Caco-2 (cell line): ENCODE results near the gene NFIX. TPM values are rescaled to one million over a fixed set of nuclear protein-coding genes. Genes with fewer than 3 reads are reported as not detected.

Experiments used
- BruUV-seq: library from RNA; stranded (reverse); fragments of 400-500 nt; replicated peaks from 2 replicates; lab custom pipeline; 2021; lab: Mats Ljungman, UMichigan
- CTCF ChIA-PET: fragments of 300-600 bp; sonication (Branson Sonifier 250); formaldehyde crosslinking; loops from one replicate; lab custom pipeline; 2022; ENCODE audit warnings: antibody characterized with exemption; lab: Charles Lee
- POLR2A ChIA-PET: fragments of 300-600 bp; sonication (Branson Sonifier 250); formaldehyde crosslinking; loops from one replicate; lab custom pipeline; 2022; ENCODE audit warnings: antibody characterized with exemption; lab: Charles Lee
- DNase-seq, 2 experiments: peaks; one replicate each; pipeline versions ENCODE4 v3.0.0 to v3.0.0-alpha.2; 2020 to 2022
- H3K27me3 ChIP-seq: replicated peaks from 2 replicates; pipeline ENCODE4 v1.6.0; 2011; ENCODE audit warnings: low read length; ENCODE audit not compliant: control insufficient read depth, insufficient read depth
- H3K36me3 ChIP-seq: 2 replicates; pipeline ENCODE4 v1.5.1; 2011; ENCODE audit warnings: low read length; ENCODE audit not compliant: control insufficient read depth, insufficient read depth
- H3K4me1 ChIP-seq: fragments of 250-450 bp; sonication (Bioruptor Pico); 2 replicates; pipeline ENCODE4 v1.5.1; 2020; ENCODE audit warnings: mild to moderate bottlenecking
- H3K4me3 ChIP-seq: 2 replicates; pipeline ENCODE4 v1.5.1; 2011; ENCODE audit warnings: low read depth, mild to moderate bottlenecking, control low read depth, low read length
- H3K9me3 ChIP-seq: fragments of 250-450 bp; sonication (Bioruptor Pico); 2 replicates; pipeline ENCODE4 v1.5.1; 2020; ENCODE audit warnings: mild to moderate bottlenecking, moderate library complexity
- H3K27ac Mint-ChIP-seq: one replicate; pipeline ENCODE4 v1.8.0; 2022; ENCODE audit warnings: mixed read lengths; ENCODE audit not compliant: unreplicated experiment
- H3K27me3 Mint-ChIP-seq: one replicate; pipeline ENCODE4 v1.8.0; 2022; ENCODE audit warnings: mixed read lengths; ENCODE audit not compliant: insufficient read depth, unreplicated experiment
- H3K36me3 Mint-ChIP-seq: one replicate; pipeline ENCODE4 v1.8.0; 2022; ENCODE audit warnings: mild to moderate bottlenecking, mixed read lengths; ENCODE audit not compliant: insufficient read depth, unreplicated experiment
- H3K4me1 Mint-ChIP-seq: one replicate; pipeline ENCODE4 v1.8.0; 2022; ENCODE audit warnings: low read depth, mixed read lengths; ENCODE audit not compliant: unreplicated experiment
- H3K4me3 Mint-ChIP-seq: one replicate; pipeline ENCODE4 v1.8.0; 2022; ENCODE audit warnings: mild to moderate bottlenecking, moderate library complexity, mixed read lengths; ENCODE audit not compliant: unreplicated experiment
- H3K9me3 Mint-ChIP-seq: one replicate; pipeline ENCODE4 v1.8.0; 2022; ENCODE audit warnings: mixed read lengths; ENCODE audit not compliant: unreplicated experiment
- intact Hi-C: fragments of 100-400 bp; cut with micrococcal nuclease; formaldehyde crosslinking; loops from one replicate; pipeline ENCODE4 v1.10.0; 2022; ENCODE audit not compliant: unreplicated experiment
- total RNA-seq: library from RNA; stranded (reverse); gene quantifications from 2 replicates; pipeline ENCODE4 v1.2.3, GENCODE V29; 2022
- TF ChIP-seq, protein P1 (sequence below), 2 experiments: fragments of 200-600 bp in 1 of 2; IDR thresholded peaks; 1 replicate in 1 of 2; 2 replicates in 1 of 2; pipeline versions ENCODE4 v1.5.1 to v1.8.0; 2011 to 2022; ENCODE audit warnings: antibody characterized with exemption in 1 of 2, control low read depth in 1 of 2, inconsistent platforms in 1 of 2, low read depth in 1 of 2, low read length in 1 of 2, mild to moderate bottlenecking in 1 of 2, moderate library complexity in 1 of 2; ENCODE audit not compliant: insufficient read depth in 1 of 2, severe bottlenecking in 1 of 2, unreplicated experiment in 1 of 2

NFIX gene
- total RNA-seq, 1 experiment from 2014 or later: 0.82 TPM

DNA sequence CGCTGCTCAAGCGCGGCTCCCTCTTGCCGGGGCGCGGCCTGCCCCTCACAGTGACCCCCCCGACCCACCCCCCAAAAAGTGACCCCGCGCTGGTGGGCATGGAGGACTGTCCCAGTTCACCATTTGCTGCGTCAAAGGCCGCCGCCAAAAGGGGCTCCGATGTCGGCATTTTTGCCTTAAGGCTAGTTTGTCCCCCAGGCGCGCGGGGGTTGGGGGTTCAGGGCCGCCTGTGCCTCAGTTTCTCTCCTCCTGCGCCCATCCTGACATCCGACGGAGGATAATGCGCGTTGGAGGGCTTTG lies 17.1 kb downstream of the NFIX start:
- Histone ChIP-seq H3K36me3 (no peaks in the 10 kb centered on the region), H3K4me1 (peaks cover 8% of the 10 kb centered on the region; the same call in 1 of the 2 replicates), H3K4me3 (no peak overlapping the region), H3K9me3 (no peaks in the 10 kb centered on the region), H3K27me3 (no peaks in the 10 kb centered on the region)
- TF ChIP-seq, protein P1, sequence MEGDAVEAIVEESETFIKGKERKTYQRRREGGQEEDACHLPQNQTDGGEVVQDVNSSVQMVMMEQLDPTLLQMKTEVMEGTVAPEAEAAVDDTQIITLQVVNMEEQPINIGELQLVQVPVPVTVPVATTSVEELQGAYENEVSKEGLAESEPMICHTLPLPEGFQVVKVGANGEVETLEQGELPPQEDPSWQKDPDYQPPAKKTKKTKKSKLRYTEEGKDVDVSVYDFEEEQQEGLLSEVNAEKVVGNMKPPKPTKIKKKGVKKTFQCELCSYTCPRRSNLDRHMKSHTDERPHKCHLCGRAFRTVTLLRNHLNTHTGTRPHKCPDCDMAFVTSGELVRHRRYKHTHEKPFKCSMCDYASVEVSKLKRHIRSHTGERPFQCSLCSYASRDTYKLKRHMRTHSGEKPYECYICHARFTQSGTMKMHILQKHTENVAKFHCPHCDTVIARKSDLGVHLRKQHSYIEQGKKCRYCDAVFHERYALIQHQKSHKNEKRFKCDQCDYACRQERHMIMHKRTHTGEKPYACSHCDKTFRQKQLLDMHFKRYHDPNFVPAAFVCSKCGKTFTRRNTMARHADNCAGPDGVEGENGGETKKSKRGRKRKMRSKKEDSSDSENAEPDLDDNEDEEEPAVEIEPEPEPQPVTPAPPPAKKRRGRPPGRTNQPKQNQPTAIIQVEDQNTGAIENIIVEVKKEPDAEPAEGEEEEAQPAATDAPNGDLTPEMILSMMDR (IDR thresholded peaks at IDR 0.05; ENCODE audit: insufficient read depth in 1 of 2, low read depth in 1 of 2, low read length in 1 of 2, severe bottlenecking in 1 of 2, unreplicated experiment in 1 of 2): no peak
- peaks cover 5% of the 10 kb centered on the region for H3K4me1 Mint-ChIP-seq
- no peaks in the 10 kb centered on the region for H3K9me3 Mint-ChIP-seq
- no peaks in the 10 kb centered on the region for H3K36me3 Mint-ChIP-seq
- BruUV-seq: no TSS peak
- no peak overlapping the region for H3K27ac Mint-ChIP-seq
- DNase-seq: no peak
- no peak overlapping the region for H3K4me3 Mint-ChIP-seq
- intact Hi-C loops: no loop called here
- peaks cover 20% of the 10 kb centered on the region for H3K27me3 Mint-ChIP-seq
- ChIA-PET POLR2A (no interaction called here), CTCF (no interaction called here)

DNA sequence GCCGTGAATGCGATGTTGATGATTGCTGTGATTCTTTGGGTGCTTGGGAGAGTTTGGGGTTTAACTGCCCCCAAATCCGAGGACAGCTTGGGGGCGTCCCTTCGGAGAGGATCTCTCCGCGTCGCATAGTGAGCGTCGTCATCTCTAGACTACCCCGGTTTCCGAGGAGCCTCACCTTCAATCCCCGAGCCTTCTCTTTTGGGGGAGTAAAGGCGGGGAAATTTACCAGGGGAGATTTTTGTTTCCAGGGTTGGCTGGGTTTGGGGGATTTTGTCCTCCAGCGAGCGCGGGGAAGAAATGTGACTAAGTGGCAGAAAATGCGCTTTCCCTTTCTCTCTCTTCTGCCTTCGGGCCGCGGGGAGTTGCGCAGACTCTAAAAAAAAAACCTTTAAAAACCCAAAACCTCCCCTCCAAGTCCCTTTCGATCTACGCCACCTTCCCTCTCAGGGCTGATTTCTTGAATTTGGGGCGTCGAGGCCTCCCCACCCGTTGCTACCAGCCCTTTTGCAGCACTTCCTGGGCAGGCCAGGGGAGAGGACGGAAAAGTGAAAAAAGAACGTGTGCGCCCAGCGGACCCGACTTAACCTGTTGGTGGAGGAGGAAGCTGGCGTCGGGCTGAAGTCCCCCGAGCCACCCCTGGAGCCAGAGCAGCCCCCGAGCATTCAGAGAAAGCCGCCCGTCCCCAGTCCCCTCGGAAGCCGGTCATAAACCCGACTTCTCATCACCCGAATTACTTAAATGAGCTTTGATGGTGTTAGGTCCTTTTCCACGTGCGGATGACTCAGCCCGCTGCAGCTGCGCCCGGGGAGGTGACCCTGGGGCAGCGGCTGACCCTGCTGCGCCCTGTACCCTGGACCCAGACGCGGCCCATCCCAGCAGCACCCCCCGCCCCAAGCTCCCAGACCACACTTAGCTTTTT lies 17.7 kb downstream of the NFIX start:
- H3K4me3 Mint-ChIP-seq: no peak overlapping the region
- no peaks in the 10 kb centered on the region for H3K9me3 ChIP-seq
- no peak overlapping the region for H3K4me3 ChIP-seq
- H3K4me1 Mint-ChIP-seq: peaks cover 5% of the 10 kb centered on the region
- peaks cover 22% of the 10 kb centered on the region for H3K27me3 Mint-ChIP-seq
- H3K27me3 ChIP-seq: no peaks in the 10 kb centered on the region
- no peaks in the 10 kb centered on the region for H3K36me3 ChIP-seq
- H3K36me3 Mint-ChIP-seq: no peaks in the 10 kb centered on the region
- BruUV-seq: no TSS peak
- H3K9me3 Mint-ChIP-seq: no peaks in the 10 kb centered on the region
- ChIA-PET CTCF (interaction anchor here (0.8 to 1.0 kb wide), 2 partner anchors 35 to 47 kb away, joined by 3 to 5 read pairs; no protein-coding TSS in a partner anchor), POLR2A (interaction anchor here (0.6 kb wide), 1 partner anchor 142 kb away, joined by 3 read pairs; no protein-coding TSS in a partner anchor)
- peaks cover 8% of the 10 kb centered on the region; the same call in 1 of the 2 replicates for H3K4me1 ChIP-seq
- DNase-seq: no peak
- H3K27ac Mint-ChIP-seq: no peak overlapping the region
- intact Hi-C loops: loop anchor here (1.0 kb wide), 1 partner anchor 25 kb away; no protein-coding TSS in a partner anchor
- TF ChIP-seq, protein P1 (IDR thresholded peaks at IDR 0.05; ENCODE audit: insufficient read depth in 1 of 2, low read depth in 1 of 2, low read length in 1 of 2, severe bottlenecking in 1 of 2, unreplicated experiment in 1 of 2): no peak

DNA sequence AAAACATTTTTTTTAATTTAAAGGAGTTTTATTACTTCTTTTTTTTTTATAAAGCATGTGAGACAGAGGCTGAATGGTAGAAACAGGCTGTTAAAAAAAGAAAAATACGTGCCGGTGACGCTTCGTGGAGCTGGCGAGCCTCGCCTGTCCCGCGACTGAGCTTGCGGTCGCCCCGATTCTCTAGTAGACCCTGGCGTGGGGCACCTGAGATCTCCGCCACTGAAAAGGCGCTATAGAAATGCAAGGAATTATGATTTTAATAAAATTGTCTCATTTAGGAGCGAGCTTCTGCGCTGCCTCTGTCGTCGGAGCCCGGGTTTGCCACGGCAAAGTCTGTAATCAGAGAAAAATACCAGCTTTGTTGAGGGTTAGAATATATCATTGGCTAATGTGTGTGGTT lies 18.4 kb downstream of the NFIX start:
- no peak for DNase-seq
- CTCF ChIA-PET: interaction anchor here (0.8 to 1.0 kb wide), 2 partner anchors 36 to 48 kb away, joined by 3 to 5 read pairs; no protein-coding TSS in a partner anchor
- intact Hi-C loops: loop anchor here (1.0 kb wide), 1 partner anchor 25 kb away; no protein-coding TSS in a partner anchor
- Mint-ChIP-seq H3K4me1 (peaks cover 5% of the 10 kb centered on the region), H3K9me3 (no peaks in the 10 kb centered on the region), H3K27ac (no peak overlapping the region), H3K4me3 (no peak overlapping the region), H3K36me3 (no peaks in the 10 kb centered on the region), H3K27me3 (peaks cover 22% of the 10 kb centered on the region)
- Histone ChIP-seq H3K4me1 (peaks cover 8% of the 10 kb centered on the region; the same call in 1 of the 2 replicates), H3K27me3 (no peaks in the 10 kb centered on the region), H3K9me3 (no peaks in the 10 kb centered on the region), H3K36me3 (no peaks in the 10 kb centered on the region), H3K4me3 (no peak overlapping the region)
- TF ChIP-seq, protein P1 (IDR thresholded peaks at IDR 0.05; ENCODE audit: insufficient read depth in 1 of 2, low read depth in 1 of 2, low read length in 1 of 2, severe bottlenecking in 1 of 2, unreplicated experiment in 1 of 2): no peak
- POLR2A ChIA-PET: no interaction called here
- BruUV-seq: no TSS peak
